SKM-1 treated with dmso at 0.1 percent for 144 hours (cell line): ENCODE data around the gene SUN3.
"Not testable (repeated sequence)": the region's sequence is repeated elsewhere in the genome, so short reads cannot be mapped to it uniquely, and the experiment has no call there.

Experiments used
- DNase-seq: peaks from one replicate; lab custom pipeline; 2025; ENCODE audit not compliant: unreplicated experiment; lab: John Stamatoyannopoulos, UW

SUN3 gene

DNA sequence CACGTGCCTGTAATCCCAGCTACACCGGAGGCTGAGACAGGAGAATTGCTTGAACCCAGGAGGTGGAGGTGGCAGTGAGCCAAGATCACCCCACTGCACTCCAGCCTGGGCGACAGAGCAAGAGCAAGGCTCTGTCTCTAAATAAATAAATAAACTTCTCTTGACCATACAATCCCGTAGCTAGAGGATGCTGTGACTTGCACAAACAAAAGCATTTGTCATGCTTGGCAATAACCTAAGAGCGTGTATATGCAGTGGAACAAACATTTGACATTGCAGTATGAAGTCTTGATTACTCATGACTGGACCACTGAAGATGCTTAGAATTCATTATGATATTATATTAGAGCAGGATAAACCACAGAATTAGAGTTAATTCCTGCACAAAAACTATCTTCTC is 5.0 kb upstream of the SUN3 start:
- no peak for DNase-seq

- no peak for DNase-seq
These were observed 2.2 kb upstream of the SUN3 start for GRCh38 chr7:48031111-48031510.

GRCh38 chr7:48025624-48026023 is 3.3 kb downstream of the SUN3 start:
- no peak for DNase-seq

DNA sequence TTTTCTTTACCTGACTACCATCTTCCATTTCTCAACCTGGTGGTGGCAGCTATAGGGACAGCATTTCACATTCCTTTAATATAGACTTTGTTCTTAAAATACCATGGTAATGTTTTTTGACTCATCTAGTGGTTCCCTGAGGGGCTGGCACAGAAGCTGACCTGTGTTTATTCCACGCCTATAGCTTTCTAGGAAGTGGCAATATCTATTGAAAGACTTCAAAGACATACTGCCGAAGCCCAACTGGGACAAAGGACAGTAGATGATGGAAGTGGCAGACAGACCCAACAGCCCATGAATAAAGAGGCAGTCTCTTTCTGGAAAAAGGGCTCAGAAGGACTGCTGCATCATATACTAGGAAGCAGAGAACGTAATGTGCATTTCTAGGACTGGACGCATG is 11.2 kb downstream of the SUN3 start:
- no peak for DNase-seq

DNA sequence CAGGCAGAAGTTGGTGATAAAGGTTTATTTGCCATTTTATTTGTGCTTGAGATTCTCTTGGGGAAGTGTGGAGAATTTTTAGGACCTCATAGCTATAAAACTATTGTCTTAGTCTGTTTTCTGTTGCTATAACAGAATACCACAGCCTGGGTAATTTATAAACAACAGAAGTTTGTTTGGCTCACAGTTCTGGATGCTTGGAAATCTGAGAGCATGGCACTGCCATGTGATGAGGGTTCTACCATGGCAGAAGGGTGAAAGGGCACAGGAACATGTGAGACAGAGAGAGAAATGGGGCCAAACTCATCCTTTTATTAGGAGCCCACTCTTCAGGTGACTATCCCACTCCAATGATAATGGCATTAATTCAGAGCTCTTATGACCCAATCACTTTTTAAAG is 12.3 kb downstream of the SUN3 start:
- DNase-seq: no peak

GRCh38 chr7:48011951-48012350 is 17.0 kb downstream of the SUN3 start:
- no peak for DNase-seq

GRCh38 chr7:48011323-48011722 is 17.6 kb downstream of the SUN3 start:
- DNase-seq: no peak

DNA sequence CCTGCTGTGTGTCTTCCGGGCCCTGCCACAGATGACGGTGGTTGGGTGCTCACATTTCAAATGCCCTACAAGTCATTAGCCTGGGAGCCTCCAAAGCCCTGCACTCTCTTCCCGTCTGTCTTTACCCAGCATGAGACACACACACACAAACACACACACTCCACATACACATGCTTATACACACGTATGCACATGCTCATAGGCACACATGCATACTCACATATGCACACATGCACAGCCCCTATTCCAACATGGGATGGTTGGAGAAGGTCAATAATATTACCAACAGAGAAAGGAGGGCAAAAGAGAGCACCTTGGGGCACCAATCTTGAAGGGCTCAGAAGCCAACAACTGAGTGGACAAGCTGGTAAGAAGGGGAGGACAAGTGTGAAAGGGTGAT is 19.0 kb downstream of the SUN3 start:
- no peak for DNase-seq

GRCh38 chr7:48009257-48009656 is 19.6 kb downstream of the SUN3 start:
- no peak for DNase-seq

DNA sequence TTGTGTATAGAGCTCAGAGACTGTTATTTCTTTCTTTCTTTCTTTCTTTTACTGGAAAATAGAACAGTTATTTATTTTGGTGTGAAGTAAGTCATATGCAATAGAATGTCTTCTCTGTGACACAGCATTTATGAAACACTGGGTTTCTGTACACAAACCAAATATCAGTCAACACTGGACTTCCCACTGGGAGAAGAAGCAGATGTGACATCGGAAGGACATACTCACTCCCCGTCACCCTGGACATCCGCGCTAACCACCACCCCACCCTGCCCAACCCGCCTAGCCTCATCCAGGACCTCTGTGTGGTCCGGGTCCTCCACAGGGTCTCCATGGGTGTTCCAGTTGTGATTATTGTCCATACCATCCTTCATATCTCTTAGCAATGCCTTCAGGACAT is 22.0 kb downstream of the SUN3 start:
- no peak for DNase-seq

DNA sequence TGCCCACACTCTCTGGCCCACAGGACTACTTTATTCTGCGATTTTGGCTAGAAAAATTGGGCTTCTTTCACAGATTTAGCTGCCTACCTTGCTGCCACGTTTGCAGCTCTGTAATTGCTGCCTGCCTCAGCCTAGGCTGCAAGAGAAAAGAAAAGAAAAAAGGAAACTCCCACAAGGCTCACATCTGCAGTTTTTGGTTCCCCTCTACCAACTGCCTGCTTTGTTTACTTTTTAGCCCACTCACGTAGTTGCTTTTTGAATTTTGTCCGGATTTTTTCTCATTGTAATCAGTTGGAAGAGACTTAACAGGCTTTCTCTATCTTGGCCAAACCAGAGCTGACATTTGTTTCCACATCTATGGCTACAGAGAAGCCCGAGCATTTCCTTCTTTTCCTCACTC is 24.3 kb downstream of the SUN3 start:
- DNase-seq: no peak

- no peak for DNase-seq
These were observed 24.9 kb downstream of the SUN3 start for GRCh38 chr7:48004032-48004431.

- DNase-seq: not testable (repeated sequence)
These were observed 28.7 kb downstream of the SUN3 start for GRCh38 chr7:48000164-48000563.

GRCh38 chr7:47999413-47999812 is 29.5 kb downstream of the SUN3 start:
- DNase-seq: no peak

GRCh38 chr7:47992446-47992845 is 36.5 kb downstream of the SUN3 start:
- DNase-seq: no peak

DNA sequence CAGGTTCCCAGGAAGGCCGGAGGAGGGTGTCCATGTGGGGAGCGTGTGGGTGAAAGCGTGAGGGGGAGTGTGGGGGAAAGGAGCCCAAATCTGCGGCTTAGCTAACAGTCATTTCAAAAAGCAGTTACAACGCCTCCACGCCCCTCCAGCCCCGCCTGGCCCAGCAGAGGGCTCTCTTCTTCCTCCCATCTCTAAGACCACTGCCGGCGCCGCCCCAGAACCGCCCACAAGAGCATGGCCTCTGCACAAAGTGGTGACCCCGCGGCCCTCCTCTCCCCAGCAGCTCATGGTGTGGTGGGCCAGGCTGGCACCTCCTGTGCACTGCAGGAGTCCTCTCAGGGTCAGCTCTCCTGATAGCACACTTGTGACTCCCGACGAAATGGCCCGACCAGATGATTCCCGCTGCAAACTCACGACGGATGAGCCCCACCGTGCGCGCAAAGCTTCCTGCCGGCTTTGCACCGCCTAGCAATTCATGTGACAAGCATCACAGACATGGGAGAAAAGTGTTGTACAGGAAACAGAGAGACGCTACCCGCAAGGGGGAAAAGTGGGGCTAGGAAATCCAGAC is 37.1 kb downstream of the SUN3 start:
- no peak for DNase-seq

DNA sequence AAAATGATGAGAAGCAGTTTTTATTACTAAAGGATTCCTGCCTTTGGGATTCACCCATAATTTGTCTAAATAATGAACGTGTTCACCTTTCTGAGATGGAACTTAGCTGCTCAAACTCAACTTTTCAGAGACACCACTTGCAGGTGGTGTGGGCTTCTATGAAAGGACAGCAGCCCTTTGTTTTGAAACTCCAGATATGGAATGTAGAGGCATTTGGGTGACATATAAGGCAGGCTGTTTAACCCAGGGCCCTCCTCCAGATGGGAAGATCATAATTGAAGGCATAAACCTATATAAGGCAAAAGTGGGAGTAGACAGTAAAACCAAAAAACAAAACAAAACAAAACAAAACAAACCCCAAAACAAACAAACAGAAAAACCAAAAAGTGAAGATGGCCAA is 37.6 kb downstream of the SUN3 start:
- DNase-seq: no peak

GRCh38 chr7:47990592-47990991 is 38.3 kb downstream of the SUN3 start:
- DNase-seq: no peak

- DNase-seq: not testable (repeated sequence)
These were observed 39.1 kb downstream of the SUN3 start for GRCh38 chr7:47989607-47990400.

DNA sequence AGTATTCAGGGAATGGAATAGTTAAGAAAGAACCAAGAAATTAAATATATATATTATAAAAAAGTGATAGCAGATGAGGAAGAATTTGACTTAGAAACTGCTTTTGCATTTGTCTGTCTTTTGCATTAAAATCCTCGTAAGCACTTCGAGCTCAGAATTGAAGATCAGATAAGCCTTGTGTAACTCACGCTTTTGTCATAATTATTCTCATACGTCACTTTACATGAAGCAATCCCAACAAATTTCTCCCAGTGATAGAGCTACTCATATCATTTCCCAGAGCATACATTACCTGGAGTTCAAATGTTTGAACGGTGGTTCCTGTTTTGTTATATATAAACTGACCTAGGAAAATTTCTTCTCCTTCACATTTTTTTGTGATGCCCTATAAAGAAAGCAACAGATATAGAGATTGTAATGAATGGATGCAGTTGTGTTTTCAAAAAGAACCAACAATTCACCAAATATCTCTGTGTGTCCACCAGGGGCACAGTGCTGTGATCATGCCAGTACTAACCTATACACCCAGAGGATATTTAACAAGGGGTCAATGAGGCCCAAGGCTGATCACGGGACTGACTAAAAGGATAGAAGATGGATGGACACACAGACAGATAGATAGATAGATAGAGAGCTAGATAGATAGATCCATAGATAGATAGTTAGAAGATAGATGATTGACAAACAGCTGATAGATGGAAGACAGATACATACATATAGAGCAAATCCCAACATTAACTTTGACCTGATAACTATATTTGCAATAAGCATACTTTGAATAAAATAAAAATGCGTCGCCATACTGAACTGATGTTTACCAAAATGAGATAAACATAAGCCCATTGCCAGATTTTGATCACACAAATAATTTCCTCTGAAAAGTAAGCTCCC is 40.2 kb downstream of the SUN3 start:
- no peak for DNase-seq

DNA sequence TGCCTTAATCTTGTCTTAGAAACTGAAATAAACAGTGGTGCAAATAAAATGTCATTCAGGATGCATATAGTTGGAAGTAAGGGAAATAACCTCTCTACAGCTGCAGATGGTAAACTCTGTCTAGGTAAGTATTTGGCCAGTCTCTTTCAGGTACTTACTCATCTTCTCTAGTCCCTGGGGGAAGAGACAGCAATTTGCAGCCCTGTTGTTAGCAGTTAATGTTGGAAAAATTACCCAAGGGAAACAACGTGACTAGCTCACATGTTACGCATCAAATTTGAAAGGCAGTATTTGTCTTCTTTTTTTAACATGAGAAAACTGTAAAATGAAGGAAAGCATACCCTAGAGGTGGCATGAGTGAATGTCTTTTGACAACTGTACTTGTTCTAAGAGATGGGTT is 46.3 kb downstream of the SUN3 start:
- DNase-seq: no peak

- DNase-seq: not testable (repeated sequence)
These were observed 48.3 kb downstream of the SUN3 start for GRCh38 chr7:47980648-47981047.
